ENCODE data around the gene NSDHL.

Gene NSDHL

GRCh38 chrX:152915541-152916241 lies 84.8 kb downstream of the NSDHL start:
- DNase-seq, result no peak

- no peak for DNase-seq
Measured at GRCh38 chrX:152917656-152918579, 87.1 kb downstream of the NSDHL start.

GRCh38 chrX:152918707-152919106 lies 87.8 kb downstream of the NSDHL start:
- DNase-seq, result no peak

Measured in CD4-positive, alpha-beta T cell treated with Interleukin-15 for 1 hour (primary cell).